ENCODE data around the gene ROR1.

ROR1 gene

GRCh38 chr1:64195081-64195395 lies 421.2 kb downstream of the ROR1 start (continued):
- TF ChIP-seq ZNF148 (tag by site-specific recombination; IDR thresholded peaks at IDR 0.05; ENCODE audit: borderline replicate concordance) = no peak
- no peak for TF ChIP-seq ZNF664 (tag by site-specific recombination; IDR thresholded peaks at IDR 0.05)
- TF ChIP-seq ZNF544 (tag by site-specific recombination; IDR thresholded peaks at IDR 0.05) = no peak
- no peak for TF ChIP-seq ZNF416 (tag by site-specific recombination; IDR thresholded peaks at IDR 0.05)
- TF ChIP-seq ZBTB11 (tag by site-specific recombination; conservative IDR thresholded peaks at IDR 0.05; ENCODE audit: low read depth) = no peak
- no peak for TF ChIP-seq SETDB1 (IDR thresholded peaks at IDR 0.05; ENCODE audit: insufficient read length, low read length)

- ChIA-PET CTCF (no interaction called here), POLR2A (no interaction called here)
- Histone ChIP-seq H3K9me3 (ENCODE audit: control insufficient read depth, insufficient read depth, low read depth, low read length) (no peaks in the 10 kb centered on the region), H3K27ac (ENCODE audit: extremely low read depth, low read depth, low read length) (no peak overlapping the region), H3K4me1 (ENCODE audit: control insufficient read depth, insufficient read depth, low read length) (no peaks in the 10 kb centered on the region), H3K4me3 (ENCODE audit: low read depth, low read length) (no peak overlapping the region), H3K36me3 (ENCODE audit: control insufficient read depth in 2 of 2, insufficient read depth in 1 of 2, low read length in 2 of 2) (no peaks in the 10 kb centered on the region)
- TF ChIP-seq REST (tag by site-specific recombination; IDR thresholded peaks at IDR 0.05) = no peak
These were observed 422.5 kb downstream of the ROR1 start for GRCh38 chr1:64196074-64196870.

GRCh38 chr1:64197076-64197475 lies 423.3 kb downstream of the ROR1 start:
- POLR2A ChIA-PET = no interaction called here
- no peaks in the 10 kb centered on the region for H3K4me1 ChIP-seq (ENCODE audit: control insufficient read depth, insufficient read depth, low read length)
- no peak overlapping the region for H3K27ac ChIP-seq (ENCODE audit: extremely low read depth, low read depth, low read length)
- no peaks in the 10 kb centered on the region for H3K36me3 ChIP-seq (ENCODE audit: control insufficient read depth in 2 of 2, insufficient read depth in 1 of 2, low read length in 2 of 2)
- CTCF ChIA-PET = interaction anchor here (0.8 kb wide), 1 partner anchor 580 kb away, joined by 4 read pairs; no protein-coding TSS in a partner anchor
- H3K9me3 ChIP-seq (ENCODE audit: control insufficient read depth, insufficient read depth, low read depth, low read length) = no peaks in the 10 kb centered on the region
- no peak overlapping the region for H3K4me3 ChIP-seq (ENCODE audit: low read depth, low read length)
- TF ChIP-seq PRDM6 (tag by site-specific recombination; IDR thresholded peaks at IDR 0.05) = no peak
- no peak for TF ChIP-seq SALL2 (tag by site-specific recombination; IDR thresholded peaks at IDR 0.05; ENCODE audit: borderline replicate concordance)
- TF ChIP-seq SETDB1 (IDR thresholded peaks at IDR 0.05; ENCODE audit: insufficient read length, low read length) = no peak
- TF ChIP-seq ZNF423 (tag by site-specific recombination; IDR thresholded peaks at IDR 0.05) = no peak
- TF ChIP-seq BCL11A (tag by site-specific recombination; IDR thresholded peaks at IDR 0.05; ENCODE audit: low read depth) = no peak
- no peak for TF ChIP-seq GLIS2 (tag by site-specific recombination; IDR thresholded peaks at IDR 0.05)
- no peak for TF ChIP-seq ZBTB10 (tag by site-specific recombination; IDR thresholded peaks at IDR 0.05)
- TF ChIP-seq, protein P1, sequence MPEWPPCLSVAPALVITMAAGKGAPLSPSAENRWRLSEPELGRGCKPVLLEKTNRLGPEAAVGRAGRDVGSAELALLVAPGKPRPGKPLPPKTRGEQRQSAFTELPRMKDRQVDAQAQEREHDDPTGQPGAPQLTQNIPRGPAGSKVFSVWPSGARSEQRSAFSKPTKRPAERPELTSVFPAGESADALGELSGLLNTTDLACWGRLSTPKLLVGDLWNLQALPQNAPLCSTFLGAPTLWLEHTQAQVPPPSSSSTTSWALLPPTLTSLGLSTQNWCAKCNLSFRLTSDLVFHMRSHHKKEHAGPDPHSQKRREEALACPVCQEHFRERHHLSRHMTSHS (tag by site-specific recombination; IDR thresholded peaks at IDR 0.05) = no peak
- TF ChIP-seq YY1 (tag by site-specific recombination; IDR thresholded peaks at IDR 0.05) = no peak
- no peak for TF ChIP-seq SP3 (tag by site-specific recombination; IDR thresholded peaks at IDR 0.05)
- no peak for TF ChIP-seq ZEB2 (tag by site-specific recombination; IDR thresholded peaks at IDR 0.05)

All from HEK293 (cell line).